ENCODE data around the gene CDH16.
"Not testable (repeated sequence)": the region's sequence is repeated elsewhere in the genome, so short reads cannot be mapped to it uniquely, and the experiment has no call there.

Gene CDH16

DNA sequence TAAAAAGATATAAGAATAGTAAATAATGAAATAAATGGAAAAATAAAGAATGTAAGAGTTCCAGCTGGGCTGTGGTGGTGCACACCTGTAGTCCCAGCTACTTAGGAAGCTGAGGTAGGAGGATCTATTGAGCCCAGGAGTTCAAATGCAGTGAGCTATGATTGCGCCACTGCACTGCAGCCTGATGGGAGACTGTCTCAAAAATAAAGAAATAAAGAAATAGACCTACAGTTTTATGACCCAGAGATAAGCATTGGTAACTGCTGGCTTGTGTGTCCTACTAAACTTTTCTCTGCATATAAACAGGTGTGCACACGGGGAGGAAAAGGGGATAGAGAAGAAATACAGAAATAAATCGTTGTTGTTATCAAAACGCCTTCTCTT, 46.1 kb downstream of the CDH16 start:
- DNase-seq (ENCODE audit: low spot score): no peak

DNA sequence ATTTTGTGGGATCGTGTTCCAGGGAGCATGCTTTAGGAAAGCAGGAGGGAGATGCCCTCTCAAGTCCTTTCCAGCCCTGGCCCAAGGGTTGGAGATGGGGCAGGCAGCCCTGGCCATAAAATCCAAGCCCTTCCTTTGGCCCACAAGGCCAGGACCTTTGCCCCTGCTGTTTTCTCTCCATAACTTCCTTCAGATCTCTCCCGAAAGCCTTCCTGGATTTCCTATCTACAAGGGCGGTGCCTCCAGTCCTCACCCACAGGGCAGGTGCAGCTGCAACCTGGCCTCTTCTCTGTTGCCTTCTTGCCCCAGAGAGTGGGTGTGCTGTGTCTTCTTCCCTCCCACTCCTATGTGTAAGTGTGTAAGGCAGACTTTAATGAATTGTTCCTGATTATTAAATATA, 46.8 kb downstream of the CDH16 start:
- DNase-seq (ENCODE audit: low spot score): no peak

DNA sequence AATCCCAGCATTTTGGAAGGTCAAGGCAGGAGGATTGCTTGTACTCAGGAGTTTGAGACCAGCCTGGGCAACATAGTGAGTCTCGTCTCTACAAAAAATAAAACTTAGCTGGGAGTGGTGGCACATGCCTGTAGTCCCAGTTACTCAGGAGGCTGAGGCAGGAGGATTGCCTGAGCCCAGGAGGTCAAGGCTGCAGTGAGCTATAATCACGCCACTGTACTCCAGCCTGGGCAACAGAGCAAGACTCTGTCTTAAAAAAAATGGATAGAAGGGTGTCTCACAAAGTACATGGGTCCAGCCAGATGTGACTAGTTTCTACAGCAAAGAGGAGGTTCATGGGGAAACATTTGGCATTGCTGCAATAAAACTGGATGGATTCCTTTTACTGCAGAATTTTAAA, 47.3 kb downstream of the CDH16 start:
- DNase-seq (ENCODE audit: low spot score): not testable (repeated sequence)

DNA sequence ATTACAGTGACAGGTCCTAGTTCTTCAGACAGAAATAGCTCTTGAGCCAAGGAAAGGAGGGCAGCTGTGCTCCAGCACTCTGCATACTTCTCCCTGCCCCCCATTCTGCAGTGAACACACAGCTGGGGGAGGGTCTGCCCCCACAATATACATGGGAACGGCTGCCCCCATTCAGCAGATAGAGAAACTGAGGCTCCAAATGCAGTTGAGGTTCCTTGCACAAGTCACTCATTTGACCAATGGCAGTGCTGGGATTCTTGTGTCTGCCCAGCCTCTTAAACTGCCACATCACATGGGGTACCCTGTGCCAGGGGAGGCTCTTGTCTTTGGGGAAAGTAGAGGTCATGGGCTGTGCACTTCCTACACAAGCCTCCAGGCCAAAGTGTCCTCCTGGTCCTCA, 49.3 kb downstream of the CDH16 start:
- DNase-seq (ENCODE audit: low spot score): no peak

DNA sequence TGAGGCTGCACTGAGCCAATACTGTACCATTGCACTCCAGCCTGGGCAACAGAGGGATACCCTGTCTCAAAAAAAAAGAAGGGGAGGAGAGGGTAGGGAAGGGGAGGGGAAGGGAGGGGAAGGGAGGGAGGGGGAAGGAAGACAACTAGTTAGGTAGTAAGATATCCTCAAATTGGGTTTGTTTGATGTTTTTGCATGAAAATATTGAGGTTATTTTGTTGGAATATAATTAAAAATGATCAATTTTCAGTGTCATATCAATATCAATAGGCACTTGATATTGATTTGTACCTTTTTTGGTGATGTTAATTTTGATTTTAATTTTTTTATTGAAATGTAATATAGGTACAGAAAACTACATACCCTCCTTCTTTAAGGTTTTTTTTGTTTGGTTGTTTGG, 55.0 kb downstream of the CDH16 start:
- DNase-seq (ENCODE audit: low spot score): no peak

DNA sequence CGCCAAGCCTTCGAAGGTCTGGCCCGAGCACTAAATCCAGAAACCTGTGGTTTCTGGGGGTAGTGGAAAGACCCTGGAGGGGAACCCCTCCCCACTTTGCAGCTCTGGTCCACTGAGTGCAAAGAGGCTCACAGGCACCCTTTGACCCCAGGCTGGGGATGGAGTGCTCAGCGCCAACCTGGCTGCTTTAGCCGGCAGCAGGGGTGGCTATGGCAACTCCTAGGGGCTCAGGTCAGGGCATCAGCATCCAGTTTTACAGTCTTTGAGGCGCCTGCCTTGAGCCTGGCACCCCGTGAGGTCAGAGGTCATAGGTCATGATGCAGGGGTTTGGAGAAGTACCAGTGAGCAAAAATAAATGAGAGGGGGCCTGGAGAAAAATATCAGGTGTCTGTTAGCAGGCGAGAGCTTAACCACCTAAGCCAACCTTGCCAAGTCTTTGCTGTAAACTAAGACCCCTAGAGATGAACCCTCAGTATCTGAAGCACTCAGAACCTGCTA, 56.6 kb downstream of the CDH16 start:
- DNase-seq (ENCODE audit: low spot score): no peak

DNA sequence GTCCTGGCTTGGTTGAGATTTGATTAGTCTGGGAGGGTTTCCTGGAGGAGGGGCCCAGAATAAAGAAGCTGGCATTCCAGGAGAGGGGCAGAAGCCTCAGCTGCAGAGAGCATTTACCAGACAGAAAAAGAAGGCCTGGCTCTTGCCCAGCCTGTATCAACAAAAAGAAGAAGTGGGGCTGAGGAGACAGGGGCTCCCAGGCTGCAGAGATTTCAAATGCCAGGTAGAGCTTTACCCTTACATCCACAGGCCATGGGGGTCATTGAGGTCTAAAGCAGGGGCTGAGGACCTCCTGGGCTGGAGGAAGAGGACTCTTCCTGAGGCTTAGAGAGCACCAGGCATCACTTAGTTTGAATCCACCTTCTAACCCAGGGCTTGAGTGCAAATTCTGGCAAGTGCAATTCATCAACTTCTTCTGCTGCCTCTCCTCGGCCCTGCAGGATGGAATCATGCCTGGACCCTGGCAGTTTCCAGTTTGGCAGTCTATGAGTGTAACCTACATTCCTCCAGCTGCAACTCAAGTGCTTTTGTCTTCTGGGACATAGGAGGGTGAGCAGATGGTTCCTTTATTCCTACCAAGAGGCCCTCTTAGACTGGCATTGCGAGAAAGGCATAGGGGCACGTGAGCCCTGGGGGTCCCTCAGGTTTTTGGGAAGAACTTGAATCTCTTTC, 59.2 kb downstream of the CDH16 start:
- no peak for DNase-seq (ENCODE audit: low spot score)

DNA sequence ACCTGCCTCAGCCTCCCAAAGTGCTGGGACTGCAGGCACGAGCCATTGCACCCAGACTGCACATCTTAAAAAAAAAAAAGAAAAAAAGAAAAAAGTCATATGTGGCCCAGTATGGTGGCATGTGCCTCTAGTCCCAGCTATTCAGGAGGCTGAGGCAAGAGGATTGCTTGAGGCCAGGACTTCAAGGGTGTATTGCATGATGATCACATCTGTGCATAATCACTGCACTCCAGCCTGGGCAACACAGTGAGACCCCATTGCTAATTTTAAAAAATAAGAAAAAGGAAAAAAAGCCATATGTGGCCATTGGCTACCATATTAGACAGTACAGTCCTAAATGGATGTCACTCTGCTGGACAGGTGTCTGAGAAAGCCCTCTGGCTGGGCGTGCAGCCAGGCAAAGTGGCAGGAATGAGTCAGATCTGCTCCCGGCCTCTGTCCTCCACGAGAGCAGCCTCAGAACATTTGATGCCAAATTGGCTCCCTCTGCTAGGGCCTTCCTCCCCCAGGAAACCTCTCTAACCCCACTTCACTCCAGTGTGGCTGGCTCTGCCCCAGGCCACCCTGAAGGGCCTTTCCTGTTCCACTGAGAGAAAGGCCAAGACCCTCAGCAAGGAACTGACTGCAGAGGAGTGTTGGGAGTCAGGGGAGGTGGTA, 59.8 kb downstream of the CDH16 start:
- DNase-seq (ENCODE audit: low spot score): no peak
